GM18867 (cell line): ENCODE results near the gene ZBTB2.
"Not testable (repeated sequence)": the region's sequence is repeated elsewhere in the genome, so short reads cannot be mapped to it uniquely, and the experiment has no call there.

Experiments used
- ATAC-seq: cut with Tn5 transposase; IDR thresholded peaks from one replicate; pipeline ENCODE4 v1.9.1; 2021; ENCODE audit warnings: mild to moderate bottlenecking, moderate library complexity; ENCODE audit not compliant: unreplicated experiment

The ZBTB2 gene

GRCh38 chr6:151339369-151339768, 52.0 kb downstream of the ZBTB2 start:
- ATAC-seq, result no peak

GRCh38 chr6:151338651-151339200, 52.6 kb downstream of the ZBTB2 start:
- no peak for ATAC-seq

- ATAC-seq, result no peak
Measured at GRCh38 chr6:151335930-151336329, 55.4 kb downstream of the ZBTB2 start.

- ATAC-seq, result no peak
Measured at GRCh38 chr6:151330130-151330696, 61.1 kb downstream of the ZBTB2 start.

GRCh38 chr6:151327101-151327500, 64.3 kb downstream of the ZBTB2 start:
- ATAC-seq, result no peak

GRCh38 chr6:151326116-151326825, 65.1 kb downstream of the ZBTB2 start:
- no peak for ATAC-seq

GRCh38 chr6:151325075-151326050, 66.0 kb downstream of the ZBTB2 start:
- no peak for ATAC-seq

GRCh38 chr6:151324488-151324825, 66.9 kb downstream of the ZBTB2 start:
- peak; percentile 24 for ATAC-seq

GRCh38 chr6:151323791-151324487, 67.4 kb downstream of the ZBTB2 start:
- peak; percentile 88 for ATAC-seq

GRCh38 chr6:151322570-151322969, 68.8 kb downstream of the ZBTB2 start:
- ATAC-seq, result no peak

- ATAC-seq, result no peak
Measured at GRCh38 chr6:151321438-151321837, 69.9 kb downstream of the ZBTB2 start.

- ATAC-seq, result no peak
Measured at GRCh38 chr6:151320140-151320539, 71.2 kb downstream of the ZBTB2 start.

- no peak for ATAC-seq
Measured at GRCh38 chr6:151317995-151318365, 73.4 kb downstream of the ZBTB2 start.

GRCh38 chr6:151317103-151317994, 74.0 kb downstream of the ZBTB2 start:
- ATAC-seq, result no peak

GRCh38 chr6:151315661-151316060, 75.7 kb downstream of the ZBTB2 start:
- ATAC-seq, result not testable (repeated sequence)
